H9 (cell line): ENCODE data around the gene AGPAT1. TPM values are rescaled to one million over a fixed set of nuclear protein-coding genes. Genes with fewer than 3 reads are reported as not detected.
A peak's percentile ranks its signal among the peaks of the same experiment; 100 is the strongest.

Experiments
- DNase-seq: peaks from one replicate; pipeline ENCODE4 v3.0.0-alpha.2; 2017
- H2AFZ ChIP-seq: one replicate; pipeline ENCODE4 v1.6.1; 2013; ENCODE audit warnings: mild to moderate bottlenecking, low read length, control low read depth, moderate library complexity
- H2AK5ac ChIP-seq: 2 replicates; pipeline ENCODE4 v1.6.1; 2013; ENCODE audit warnings: low read length, control low read depth, mixed read lengths; ENCODE audit not compliant: insufficient read length
- H2BK120ac ChIP-seq: one replicate; pipeline ENCODE4 v1.6.1; 2013; ENCODE audit warnings: low read depth, mild to moderate bottlenecking, low read length, control low read depth, inconsistent platforms; ENCODE audit not compliant: poor library complexity, severe bottlenecking
- H2BK12ac ChIP-seq: 2 replicates; pipeline ENCODE4 v1.6.1; 2013; ENCODE audit warnings: low read length, control low read depth, mixed read lengths, low read depth; ENCODE audit not compliant: insufficient read length
- H2BK15ac ChIP-seq: 2 replicates; pipeline ENCODE4 v1.6.1; 2013; ENCODE audit warnings: low read depth, low read length, control low read depth
- H2BK20ac ChIP-seq: one replicate; pipeline ENCODE4 v1.6.1; 2013; ENCODE audit warnings: low read depth, mild to moderate bottlenecking, low read length, control low read depth, inconsistent platforms; ENCODE audit not compliant: poor library complexity, severe bottlenecking
- H2BK5ac ChIP-seq: 2 replicates; pipeline ENCODE4 v1.6.1; 2013; ENCODE audit warnings: low read length, control low read depth, mixed read lengths; ENCODE audit not compliant: insufficient read length
- H3K14ac ChIP-seq: 2 replicates; pipeline ENCODE4 v1.6.1; 2013; ENCODE audit warnings: low read length, control low read depth; ENCODE audit not compliant: insufficient read depth
- H3K18ac ChIP-seq: 2 replicates; pipeline ENCODE4 v1.6.1; 2013; ENCODE audit warnings: low read depth, mild to moderate bottlenecking, mixed read lengths, low read length, control low read depth; ENCODE audit not compliant: insufficient read length
- H3K23ac ChIP-seq: 2 replicates; pipeline ENCODE4 v1.6.1; 2013; ENCODE audit warnings: low read length, control low read depth, mixed read lengths, low read depth; ENCODE audit not compliant: insufficient read length
- H3K23me2 ChIP-seq: 2 replicates; pipeline ENCODE4 v1.6.1; 2013; ENCODE audit warnings: low read depth, mild to moderate bottlenecking, mixed read lengths, low read length, control low read depth; ENCODE audit not compliant: insufficient read length, poor library complexity, severe bottlenecking
- H3K27ac ChIP-seq: 2 replicates; pipeline ENCODE4 v1.5.1; 2013; ENCODE audit warnings: low read length, control low read depth, mixed read lengths, low read depth; ENCODE audit not compliant: insufficient read length
- H3K27me3 ChIP-seq: 2 replicates; pipeline ENCODE4 v1.6.1; 2013; ENCODE audit warnings: low read length, control low read depth, inconsistent platforms; ENCODE audit not compliant: insufficient read depth
- H3K4ac ChIP-seq: 2 replicates; pipeline ENCODE4 v1.6.1; 2013; ENCODE audit warnings: low read depth, mild to moderate bottlenecking, control low read depth, inconsistent platforms, low read length, moderate library complexity
- H3K4me1 ChIP-seq: 2 replicates; pipeline ENCODE4 v1.6.1; 2013; ENCODE audit warnings: low read length, control low read depth, inconsistent platforms; ENCODE audit not compliant: insufficient read depth
- H3K4me2 ChIP-seq: 2 replicates; pipeline ENCODE4 v1.6.1; 2013; ENCODE audit warnings: low read length, control low read depth, mixed read lengths; ENCODE audit not compliant: insufficient read length, insufficient read depth
- H3K56ac ChIP-seq: 2 replicates; pipeline ENCODE4 v1.6.1; 2013; ENCODE audit warnings: low read depth, mild to moderate bottlenecking, mixed read lengths, low read length, control low read depth; ENCODE audit not compliant: insufficient read length
- H3K79me1 ChIP-seq: 2 replicates; pipeline ENCODE4 v1.6.1; 2013; ENCODE audit warnings: low read depth, mild to moderate bottlenecking, moderate library complexity, low read length, control low read depth, inconsistent platforms; ENCODE audit not compliant: insufficient read depth, poor library complexity, severe bottlenecking
- H3K79me2 ChIP-seq: 2 replicates; pipeline ENCODE4 v1.6.1; 2013; ENCODE audit warnings: low read length, control low read depth, inconsistent platforms; ENCODE audit not compliant: insufficient read depth
- H3K9ac ChIP-seq: 2 replicates; pipeline ENCODE4 v1.6.1; 2013; ENCODE audit warnings: low read length, control low read depth, mixed read lengths; ENCODE audit not compliant: insufficient read length; ENCODE audit errors: extremely low read depth
- H3K9me3 ChIP-seq: one replicate; pipeline ENCODE4 v1.6.1; 2013; ENCODE audit warnings: low read depth, low read length, inconsistent platforms; ENCODE audit not compliant: control insufficient read depth
- H3T11ph ChIP-seq: one replicate; pipeline ENCODE4 v1.6.1; 2013; ENCODE audit warnings: mild to moderate bottlenecking, low read length, control low read depth, inconsistent platforms
- H4K20me1 ChIP-seq: one replicate; pipeline ENCODE4 v1.6.1; 2013; ENCODE audit not compliant: control insufficient read depth, insufficient read length, insufficient read depth
- H4K5ac ChIP-seq: 2 replicates; pipeline ENCODE4 v1.6.1; 2013; ENCODE audit warnings: low read depth, mild to moderate bottlenecking, mixed read lengths, low read length, control low read depth; ENCODE audit not compliant: insufficient read length
- H4K8ac ChIP-seq: replicated peaks from 2 replicates; pipeline ENCODE4 v1.6.1; 2013; ENCODE audit warnings: low read length, control low read depth, mixed read lengths, low read depth; ENCODE audit not compliant: insufficient read length
- H4K91ac ChIP-seq: 2 replicates; pipeline ENCODE4 v1.6.1; 2013; ENCODE audit warnings: low read depth, mild to moderate bottlenecking, moderate library complexity, mixed read lengths, low read length, control low read depth; ENCODE audit not compliant: insufficient read length
- H3K27ac Mint-ChIP-seq, 3 experiments: 2 replicates in 2 of 3; 3 replicates in 1 of 3; pipeline ENCODE4 v1.8.0; 2020 to 2021; ENCODE audit warnings: mixed read lengths in 3 of 3, mild to moderate bottlenecking in 1 of 3, moderate library complexity in 1 of 3
- H3K27me3 Mint-ChIP-seq: 2 replicates; pipeline ENCODE4 v1.8.0; 2021; ENCODE audit warnings: low read depth, mild to moderate bottlenecking, moderate library complexity, mixed read lengths
- H3K36me3 Mint-ChIP-seq, 3 experiments: 2 replicates in 2 of 3; 3 replicates in 1 of 3; pipeline ENCODE4 v1.8.0; 2020 to 2021; ENCODE audit warnings: low read depth in 3 of 3, mixed read lengths in 3 of 3; ENCODE audit not compliant: insufficient read depth in 1 of 3
- H3K4me1 Mint-ChIP-seq, 2 experiments: 2 replicates each; pipeline ENCODE4 v1.8.0; 2020; ENCODE audit warnings: mixed read lengths in 2 of 2
- H3K4me3 Mint-ChIP-seq, 2 experiments: 2 replicates in 1 of 2; 3 replicates in 1 of 2; pipeline ENCODE4 v1.8.0; 2020 to 2021; ENCODE audit warnings: mild to moderate bottlenecking in 2 of 2, mixed read lengths in 2 of 2, moderate library complexity in 1 of 2
- H3K9me3 Mint-ChIP-seq, 2 experiments: 2 replicates in 1 of 2; 3 replicates in 1 of 2; pipeline ENCODE4 v1.8.0; 2020; ENCODE audit warnings: mild to moderate bottlenecking in 2 of 2, mixed read lengths in 2 of 2, moderate library complexity in 1 of 2
- CTCF ChIP-seq: fragments of 200-600 bp; sonication (generic); conservative IDR thresholded peaks from 3 replicates; pipeline ENCODE4 v1.8.0; 2021; ENCODE audit warnings: antibody characterized with exemption, mild to moderate bottlenecking
- WGBS: extraction: QIAGEN DNeasy Blood & Tissue Kit; methylation state at CpG from one replicate; pipeline ENCODE4 v1.1.7; 2013; ENCODE audit warnings: missing lambda C conversion rate, low lambda C conversion rate, mixed read lengths; ENCODE audit not compliant: insufficient read length; ENCODE audit errors: extremely low coverage; 5-methylcytosine and 5-hydroxymethylcytosine counted together
- total RNA-seq: library from RNA; stranded (reverse); gene quantifications from 2 replicates; pipeline ENCODE4 v1.2.1, GENCODE V29; 2021

The AGPAT1 gene
- total RNA-seq, 1 experiment from 2014 or later = 89.5 TPM

GRCh38 chr6:32179766-32180405 is 4.0 kb upstream of the AGPAT1 start:
- no peaks in the 10 kb centered on the region; a peak in 1 of 5 replicates for H3K9me3 Mint-ChIP-seq
- no peak overlapping the region for H3K4me2 ChIP-seq
- no peak overlapping the region for H3K9ac ChIP-seq

More at GRCh38 chr6:32179766-32180405, 4.0 kb upstream of the AGPAT1 start:
- peaks cover 24 to 26% of the 10 kb centered on the region in 2 experiments for H3K4me1 Mint-ChIP-seq
- Histone ChIP-seq H3K18ac (no peak overlapping the region), H3K79me1 (no peaks in the 10 kb centered on the region), H2AK5ac (no peak overlapping the region), H3K14ac (no peak overlapping the region), H2BK120ac (no peak overlapping the region), H3K56ac (no peak overlapping the region), H3K9me3 (no peaks in the 10 kb centered on the region), H4K8ac (no peak overlapping the region), H4K20me1 (no peaks in the 10 kb centered on the region), H2BK5ac (no peak overlapping the region), H3K23ac (no peak overlapping the region), H2BK12ac (no peak overlapping the region), H4K91ac (no peak overlapping the region), H4K5ac (no peak overlapping the region), H3K23me2 (peaks cover 22% of the 10 kb centered on the region), H3K4me1 (peaks cover under 1% of the 10 kb centered on the region; the same call in 1 of the 2 replicates), H3K27me3 (no peaks in the 10 kb centered on the region), H2BK20ac (no peak overlapping the region), H3K4ac (no peak overlapping the region), H3K79me2 (peaks cover 9% of the 10 kb centered on the region; the same call in 1 of the 2 replicates), H2AFZ (no peak overlapping the region), H2BK15ac (no peak overlapping the region), H3K27ac (no peak overlapping the region), H3T11ph (no peak overlapping the region)
- peak overlapping the region; percentile 83 to 86; a peak in 4 of 5 replicates for H3K4me3 Mint-ChIP-seq
- H3K36me3 Mint-ChIP-seq = peaks cover 22 to 52% (median 40%) of the 10 kb centered on the region in 3 experiments
- no peak for DNase-seq
- no peaks in the 10 kb centered on the region; the same call in 1 of the 2 replicates for H3K27me3 Mint-ChIP-seq
- H3K27ac Mint-ChIP-seq = peak overlapping the region in 1 of 3 experiments; percentile 62; a peak in 2 of 7 replicates
- TF ChIP-seq CTCF = no peak
- WGBS = no CpG with 5 or more reads among the region's 10 CpGs
